IMR-90 (cell line): ENCODE measurements around the gene LSM2. TPM values are rescaled to one million over a fixed set of nuclear protein-coding genes. Genes with fewer than 3 reads are reported as not detected.

ENCODE experiments used
- ATAC-seq: fragments of 200-7000 bp; cut with Tn5 transposase; 2 replicates; pipeline ENCODE4 v1.9.1; 2020; ENCODE audit warnings: low read depth, mild to moderate bottlenecking, moderate library complexity
- BruUV-seq: library from RNA; stranded (reverse); fragments of 400-500 nt; replicated peaks from 2 replicates; lab custom pipeline; 2021; lab: Mats Ljungman, UMichigan
- CTCF ChIA-PET: fragments of 300-600 bp; formaldehyde crosslinking; extraction: SDS; loops from one replicate; lab custom pipeline; 2021; ENCODE audit warnings: antibody characterized with exemption; lab: Yijun Ruan, JAX
- POLR2A ChIA-PET: fragments of 300-600 bp; sonication (Branson Sonifier 250); formaldehyde crosslinking; loops from one replicate; lab custom pipeline; 2022; ENCODE audit warnings: antibody characterized with exemption; ENCODE audit not compliant: unreplicated experiment; lab: Charles Lee
- DNase-seq: peaks from one replicate; pipeline ENCODE4 v3.0.0; 2013
- H2AFZ ChIP-seq: replicated peaks from 2 replicates; pipeline ENCODE3; 2013; ENCODE audit warnings: low read length, mild to moderate bottlenecking; ENCODE audit not compliant: poor library complexity
- H2AK5ac ChIP-seq: 2 replicates; pipeline ENCODE4 v1.6.1; 2013; ENCODE audit warnings: low read depth, low read length, inconsistent platforms
- H2AK9ac ChIP-seq: replicated peaks from 2 replicates; pipeline ENCODE3; 2013; ENCODE audit warnings: mild to moderate bottlenecking, low read depth, low read length, moderate library complexity; ENCODE audit not compliant: poor library complexity
- H2BK120ac ChIP-seq: 2 replicates; pipeline ENCODE4 v1.6.1; 2013; ENCODE audit warnings: low read depth, low read length, inconsistent platforms
- H2BK15ac ChIP-seq: 3 replicates; pipeline ENCODE4 v1.6.1; 2013; ENCODE audit warnings: low read depth, low read length, inconsistent platforms
- H2BK20ac ChIP-seq: 2 replicates; pipeline ENCODE4 v1.6.1; 2013; ENCODE audit warnings: low read depth, mild to moderate bottlenecking, inconsistent platforms, low read length, moderate library complexity
- H2BK5ac ChIP-seq: 2 replicates; pipeline ENCODE4 v1.6.1; 2013; ENCODE audit warnings: mild to moderate bottlenecking, low read depth, low read length, inconsistent platforms; ENCODE audit not compliant: poor library complexity, severe bottlenecking
- H3K14ac ChIP-seq: replicated peaks from 2 replicates; pipeline ENCODE4 v1.6.1; 2013; ENCODE audit warnings: low read depth, low read length, inconsistent platforms
- H3K18ac ChIP-seq: 2 replicates; pipeline ENCODE4 v1.6.1; 2013; ENCODE audit warnings: low read depth, low read length, control low read depth
- H3K23ac ChIP-seq: 2 replicates; pipeline ENCODE4 v1.6.1; 2013; ENCODE audit warnings: low read depth, low read length, inconsistent platforms
- H3K27ac ChIP-seq: 2 replicates; pipeline ENCODE4 v1.5.1; 2013; ENCODE audit warnings: mild to moderate bottlenecking, control low read depth, low read length; ENCODE audit not compliant: insufficient read depth
- H3K27me3 ChIP-seq: 2 replicates; pipeline ENCODE4 v1.6.1; 2013; ENCODE audit warnings: low read length; ENCODE audit not compliant: control insufficient read depth, insufficient read depth
- H3K36me3 ChIP-seq: 2 replicates; pipeline ENCODE4 v1.6.1; 2013; ENCODE audit warnings: low read length, mixed read lengths; ENCODE audit not compliant: control insufficient read depth, insufficient read depth
- H3K4ac ChIP-seq: 2 replicates; pipeline ENCODE4 v1.6.1; 2013; ENCODE audit warnings: low read depth, low read length, inconsistent platforms
- H3K4me1 ChIP-seq: 2 replicates; pipeline ENCODE4 v1.6.1; 2013; ENCODE audit warnings: low read length, mixed read lengths; ENCODE audit not compliant: control insufficient read depth, insufficient read depth
- H3K4me2 ChIP-seq: 2 replicates; pipeline ENCODE4 v1.6.1; 2013; ENCODE audit warnings: low read depth, mild to moderate bottlenecking, control low read depth, low read length, moderate library complexity
- H3K4me3 ChIP-seq: 2 replicates; pipeline ENCODE4 v1.5.1; 2013; ENCODE audit warnings: low read depth, mild to moderate bottlenecking, control low read depth, low read length, moderate library complexity; ENCODE audit not compliant: insufficient read depth
- H3K56ac ChIP-seq: 2 replicates; pipeline ENCODE4 v1.6.1; 2013; ENCODE audit warnings: low read length, inconsistent platforms; ENCODE audit not compliant: insufficient read depth; ENCODE audit errors: extremely low read depth
- H3K79me1 ChIP-seq, 2 experiments: 2 replicates each; pipeline ENCODE4 v1.6.1; 2013; ENCODE audit warnings: low read length in 2 of 2, inconsistent platforms in 1 of 2, low read depth in 1 of 2
- H3K9ac ChIP-seq: 2 replicates; pipeline ENCODE4 v1.6.1; 2013; ENCODE audit warnings: low read depth, low read length, control low read depth
- H3K9me1 ChIP-seq: 2 replicates; pipeline ENCODE4 v1.6.1; 2013; ENCODE audit warnings: low read length, inconsistent platforms; ENCODE audit not compliant: insufficient read depth
- H3K9me3 ChIP-seq: 2 replicates; pipeline ENCODE4 v1.6.1; 2013; ENCODE audit warnings: low read length; ENCODE audit not compliant: control insufficient read depth, insufficient read depth
- H4K20me1 ChIP-seq: 2 replicates; pipeline ENCODE4 v1.6.1; 2013; ENCODE audit warnings: low read length, inconsistent platforms; ENCODE audit not compliant: insufficient read depth
- H4K5ac ChIP-seq: 2 replicates; pipeline ENCODE4 v1.6.1; 2013; ENCODE audit warnings: mild to moderate bottlenecking, low read depth, low read length, control low read depth
- H4K8ac ChIP-seq, 2 experiments: 2 replicates each; pipeline ENCODE4 v1.6.1; 2013; ENCODE audit warnings: low read depth in 2 of 2, low read length in 2 of 2, control low read depth in 1 of 2, inconsistent platforms in 1 of 2
- H4K91ac ChIP-seq: 2 replicates; pipeline ENCODE4 v1.6.1; 2013; ENCODE audit warnings: low read depth, low read length, inconsistent platforms; ENCODE audit not compliant: insufficient read depth
- CHD1 ChIP-seq: IDR thresholded peaks from 2 replicates; pipeline ENCODE4 v1.6.1; 2012; ENCODE audit warnings: low read depth, low read length, improper control_type of control experiment
- ELK1 ChIP-seq: fragments of 150-350 bp; IDR thresholded peaks from 2 replicates; pipeline ENCODE4 v1.6.1; 2016; ENCODE audit warnings: low read depth, mild to moderate bottlenecking, low read length, moderate library complexity, borderline replicate concordance
- MAFK ChIP-seq: IDR thresholded peaks from 2 replicates; pipeline ENCODE4 v1.6.1; 2012; ENCODE audit warnings: low read depth, low read length, improper control_type of control experiment
- MAZ ChIP-seq: IDR thresholded peaks from 2 replicates; pipeline ENCODE4 v1.6.1; 2012; ENCODE audit warnings: low read depth, mild to moderate bottlenecking, low read length, improper control_type of control experiment, moderate library complexity, borderline replicate concordance
- RCOR1 ChIP-seq: IDR thresholded peaks from 2 replicates; pipeline ENCODE4 v1.6.1; 2012; ENCODE audit warnings: mild to moderate bottlenecking, low read length, improper control_type of control experiment; ENCODE audit not compliant: insufficient replicate concordance
- RFX5 ChIP-seq: IDR thresholded peaks from 2 replicates; pipeline ENCODE4 v1.8.0; 2012; ENCODE audit warnings: low read depth, mild to moderate bottlenecking, low read length, moderate library complexity
- USF2 ChIP-seq: fragments of 150-350 bp; IDR thresholded peaks from 2 replicates; pipeline ENCODE4 v1.6.1; 2017; ENCODE audit warnings: mild to moderate bottlenecking, antibody characterized with exemption, low read length, low read depth
- WGBS, 2 experiments: methylation state at CpG; one replicate each; pipeline versions ENCODE4 v1.1.5 to v1.1.7; 2013; ENCODE audit warnings: missing lambda C conversion rate in 2 of 2; ENCODE audit not compliant: insufficient read length in 1 of 2; ENCODE audit errors: extremely low coverage in 2 of 2; 5-methylcytosine and 5-hydroxymethylcytosine counted together
- dilution Hi-C: fragments of 300-500 bp; cut with HindIII; formaldehyde crosslinking; loops from one replicate; pipeline ENCODE4 v1.14.3; 2018; ENCODE audit warnings: low sequenced_read_pairs; ENCODE audit not compliant: unreplicated experiment
- in situ Hi-C: fragments of 300-500 bp; cut with MboI; formaldehyde crosslinking; loops from 3 replicates; pipeline ENCODE4 v1.14.3; 2019; ENCODE audit warnings: low sequenced_read_pairs, inconsistent platforms, mixed read lengths
- intact Hi-C: fragments of 100-400 bp; cut with micrococcal nuclease; formaldehyde crosslinking; loops from 2 replicates; pipeline ENCODE4 v1.10.0; 2022
- polyA plus RNA-seq, 3 experiments: library from polyadenylated mRNA; depleted of rRNA; stranded (reverse); fragments of >200 nt; gene quantifications; 2 replicates each; pipeline ENCODE4 v1.2.3, GENCODE V29; 2012; ENCODE audit warnings: low replicate concordance in 1 of 3
- total RNA-seq: library from RNA; depleted of rRNA; stranded (reverse); fragments of >200 nt; gene quantifications from 2 replicates; pipeline ENCODE4 v1.2.3, GENCODE V29; 2012

The LSM2 gene
- total and polyA plus RNA-seq, 2 of the 4 experiments (the other 2 are of a cell fraction) = 56.3 to 61.0 TPM

- POLR2A ChIA-PET = no interaction called here
These were observed 28.6 kb downstream of the LSM2 start for GRCh38 chr6:31778193-31778592.

More at GRCh38 chr6:31778193-31778592, 28.6 kb downstream of the LSM2 start:
- H3K4me2 ChIP-seq = no peak overlapping the region
- H2BK120ac ChIP-seq = no peak overlapping the region
- 0 out of 2 replicates have a peak, but pooled peaks cover 8% of the 10 kb centered on the region for H3K9me1 ChIP-seq
- peaks cover 48% of the 10 kb centered on the region for H3K36me3 ChIP-seq
- H2BK20ac ChIP-seq = no peak overlapping the region
- no peak overlapping the region for H3K27ac ChIP-seq
- H2BK5ac ChIP-seq = no peak overlapping the region
- H3K4me3 ChIP-seq = no peak overlapping the region
- no TSS peak for BruUV-seq
- H3K4me1 ChIP-seq = peaks cover 10% of the 10 kb centered on the region
- DNase-seq (no peak), ATAC-seq (no peak)
- no peaks in the 10 kb centered on the region for H4K20me1 ChIP-seq
- no peak overlapping the region for H2AFZ ChIP-seq
- H3K27me3 ChIP-seq = no peaks in the 10 kb centered on the region
- no peak overlapping the region for H2AK5ac ChIP-seq
- no peak overlapping the region for H3K9ac ChIP-seq
- intact Hi-C loops (no loop called here), dilution Hi-C loops (no loop called here), in situ Hi-C loops (no loop called here)
- no peak overlapping the region for H2AK9ac ChIP-seq
- H3K4ac ChIP-seq = no peak overlapping the region
- no peak overlapping the region for H3K18ac ChIP-seq
- H3K14ac ChIP-seq = no peak overlapping the region
- no peak overlapping the region for H3K56ac ChIP-seq
- TF ChIP-seq MAFK = no peak
- no peak for TF ChIP-seq ELK1
- TF ChIP-seq RCOR1 = no peak
- no peak for TF ChIP-seq USF2
- TF ChIP-seq RFX5 = no peak
- no peak for TF ChIP-seq CHD1
- no peak for TF ChIP-seq MAZ
- no peak overlapping the region for H4K5ac ChIP-seq
- H2BK15ac ChIP-seq = no peak overlapping the region
- CTCF ChIA-PET = no interaction called here
- 100% methylated on average over 1 of the region's 5 CpGs; no CpG with 5 or more reads in 1 of the 2 experiments for WGBS, 2 experiments
- H4K8ac ChIP-seq = no peak overlapping the region
- no peak overlapping the region for H3K23ac ChIP-seq
- no peaks in the 10 kb centered on the region for H3K9me3 ChIP-seq
- no peak overlapping the region for H4K91ac ChIP-seq
- H3K79me1 ChIP-seq = 0 out of 4 replicates have a peak, but pooled peaks cover 0 to 2% of the 10 kb centered on the region in 2 experiments
